Progenitor cell of endocrine pancreas (in vitro differentiated cells): Measurements from ENCODE around the gene ZNF593. TPM values are rescaled to one million over a fixed set of nuclear protein-coding genes. Genes with fewer than 3 reads are reported as not detected.
A peak's percentile ranks its signal among the peaks of the same experiment; 100 is the strongest.

Experiments
- DNase-seq: peaks from one replicate; pipeline ENCODE4 v3.0.0; 2021; ENCODE audit warnings: low spot score; ENCODE audit not compliant: unreplicated experiment
- H3K27ac Mint-ChIP-seq: 2 replicates; pipeline ENCODE4 v1.8.0; 2021; ENCODE audit warnings: mild to moderate bottlenecking, moderate library complexity, mixed read lengths
- H3K27me3 Mint-ChIP-seq: 2 replicates; pipeline ENCODE4 v1.8.0; 2021; ENCODE audit warnings: mixed read lengths
- H3K36me3 Mint-ChIP-seq: 2 replicates; pipeline ENCODE4 v1.8.0; 2022; ENCODE audit warnings: mixed read lengths; ENCODE audit not compliant: insufficient read depth
- H3K4me1 Mint-ChIP-seq: 2 replicates; pipeline ENCODE4 v1.8.0; 2021; ENCODE audit warnings: low read depth, mixed read lengths
- H3K4me3 Mint-ChIP-seq: 2 replicates; pipeline ENCODE4 v1.8.0; 2021; ENCODE audit warnings: low read depth, mild to moderate bottlenecking, moderate library complexity, mixed read lengths
- H3K9me3 Mint-ChIP-seq: 2 replicates; pipeline ENCODE4 v1.8.0; 2021; ENCODE audit warnings: low read depth, mixed read lengths
- CTCF ChIP-seq: fragments of 200-600 bp; sonication (generic); IDR thresholded peaks from one replicate; pipeline ENCODE4 v1.5.0; 2021; ENCODE audit warnings: antibody characterized with exemption, mild to moderate bottlenecking; ENCODE audit not compliant: unreplicated experiment
- long read RNA-seq: library from polyadenylated mRNA; unstranded; transcript quantifications from one replicate; pipeline ENCODE4 v2.0.0, GENCODE V29; 2020
- total RNA-seq: library from RNA; stranded (reverse); gene quantifications from 2 replicates; pipeline ENCODE4 v1.2.1, GENCODE V29; 2021

The ZNF593 gene
- 28.9 and 32.1 TPM in 2 replicates for total RNA-seq
- long read RNA-seq, transcript ZNF593-202 (3 exons, 675 nt): major isoform, 5 of 6 reads
- long read RNA-seq, partial matches to known transcripts: 0 of 6 reads
- long read RNA-seq, other reads (novel, unspliced or antisense): 0 of 6 reads

GRCh38 chr1:26169669-26170471 lies at the start of gene ZNF593:
Gene ZNF593, plus strand, starts transcription at chr1:26169908. Its CDS starts 76 bp downstream, at chr1:26169984.
- Mint-ChIP-seq H3K27me3 (peaks cover 4% of the 10 kb centered on the region), H3K9me3 (no peaks in the 10 kb centered on the region), H3K27ac (peak within 1 kb of the TSS; percentile 90), H3K36me3 (no peaks in the 10 kb centered on the region), H3K4me3 (peak within 1 kb of the TSS; percentile 87), H3K4me1 (peaks cover 12% of the 10 kb centered on the region)
- DNase-seq: peak; percentile 89
- TF ChIP-seq CTCF: peak; percentile 88

- peaks cover 12% of the 10 kb centered on the region for H3K36me3 Mint-ChIP-seq
- DNase-seq: no peak
- no peaks in the 10 kb centered on the region for H3K4me1 Mint-ChIP-seq
- no peaks in the 10 kb centered on the region for H3K9me3 Mint-ChIP-seq
- no peak for TF ChIP-seq CTCF
- no peaks in the 10 kb centered on the region for H3K27me3 Mint-ChIP-seq
- H3K27ac Mint-ChIP-seq: peak overlapping the region; percentile 38
- H3K4me3 Mint-ChIP-seq: no peak overlapping the region
Observed at GRCh38 chr1:26121854-26122773, 47.6 kb upstream of the ZNF593 start.

GRCh38 chr1:26122988-26123973 lies 46.4 kb upstream of the ZNF593 start:
- H3K4me1 Mint-ChIP-seq: peaks cover 3% of the 10 kb centered on the region
- peaks cover 12% of the 10 kb centered on the region for H3K36me3 Mint-ChIP-seq

More at GRCh38 chr1:26122988-26123973, 46.4 kb upstream of the ZNF593 start:
- Mint-ChIP-seq H3K27me3 (peaks cover 9% of the 10 kb centered on the region), H3K4me3 (no peak overlapping the region), H3K9me3 (no peaks in the 10 kb centered on the region), H3K27ac (no peak overlapping the region)
- DNase-seq: no peak
- no peak for TF ChIP-seq CTCF
